Measurements from ENCODE around the gene GPR39.

Gene GPR39

DNA sequence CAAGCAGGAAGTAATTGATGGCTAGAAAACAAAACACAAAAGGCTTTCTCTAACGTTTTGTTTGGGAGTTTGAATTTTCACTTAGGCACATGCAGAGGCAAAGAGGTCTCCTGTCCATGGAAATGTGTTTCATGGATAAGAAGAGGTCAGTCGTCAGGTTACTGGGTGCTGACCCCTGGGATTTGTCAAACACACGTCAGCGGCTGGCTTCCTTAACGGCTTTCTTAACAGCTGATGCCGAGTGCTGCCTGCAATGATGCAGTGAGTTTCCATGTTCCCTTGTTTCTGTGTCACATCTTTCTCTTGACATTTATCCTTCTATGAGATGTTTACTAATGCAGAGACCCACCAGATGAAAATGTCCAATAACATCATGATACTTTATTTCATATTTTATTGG, 31.7 kb downstream of the GPR39 start:
- Histone ChIP-seq H2BK5ac (ENCODE audit: low read depth, low read length, poor library complexity) (no peak overlapping the region), H2BK12ac (ENCODE audit: low read length) (no peak overlapping the region), H4K91ac (ENCODE audit: low read depth, low read length) (no peak overlapping the region), H3K27me3 (ENCODE audit: insufficient read depth, low read length) (no peaks in the 10 kb centered on the region), H3K4me3 (ENCODE audit: low read depth, low read length) (no peak overlapping the region), H3K14ac (ENCODE audit: low read length) (no peak overlapping the region), H3K4me2 (ENCODE audit: low read length) (no peak overlapping the region), H3K4me1 (ENCODE audit: control insufficient read depth in 1 of 2, insufficient read depth in 2 of 2, low read length in 2 of 2) (peaks cover 0 to 4% of the 10 kb centered on the region in 2 experiments), H2BK120ac (ENCODE audit: insufficient read depth, low read length, poor library complexity) (no peak overlapping the region), H2AFZ (ENCODE audit: insufficient read depth, low read length, poor library complexity) (no peak overlapping the region), H3K79me2 (ENCODE audit: control insufficient read depth, insufficient read depth, low read length, poor library complexity) (no peaks in the 10 kb centered on the region), H3K23ac (ENCODE audit: low read length) (no peak overlapping the region), H3K9me3 (ENCODE audit: insufficient read depth, low read depth, low read length) (peaks cover 3% of the 10 kb centered on the region), H3K18ac (ENCODE audit: low read length) (no peak overlapping the region), H3K9ac (ENCODE audit: low read length) (no peak overlapping the region), H4K12ac (ENCODE audit: low read depth, low read length) (no peak overlapping the region), H2AK5ac (ENCODE audit: low read length) (no peak overlapping the region), H3K79me1 (ENCODE audit: low read length) (no peaks in the 10 kb centered on the region), H4K8ac (ENCODE audit: low read depth, low read length) (no peak overlapping the region), H3K36me3 (ENCODE audit: control insufficient read depth in 1 of 2, insufficient read depth in 2 of 2, low read length in 2 of 2) (no peaks in the 10 kb centered on the region), H3K4ac (ENCODE audit: low read depth, low read length) (no peak overlapping the region), H3K27ac (ENCODE audit: low read depth, low read length) (no peak overlapping the region)
- DNase-seq, result no peak
- WGBS (ENCODE audit: extremely low coverage, insufficient coverage, insufficient read length), result no CpG with 5 or more reads among the region's 6 CpGs

DNA sequence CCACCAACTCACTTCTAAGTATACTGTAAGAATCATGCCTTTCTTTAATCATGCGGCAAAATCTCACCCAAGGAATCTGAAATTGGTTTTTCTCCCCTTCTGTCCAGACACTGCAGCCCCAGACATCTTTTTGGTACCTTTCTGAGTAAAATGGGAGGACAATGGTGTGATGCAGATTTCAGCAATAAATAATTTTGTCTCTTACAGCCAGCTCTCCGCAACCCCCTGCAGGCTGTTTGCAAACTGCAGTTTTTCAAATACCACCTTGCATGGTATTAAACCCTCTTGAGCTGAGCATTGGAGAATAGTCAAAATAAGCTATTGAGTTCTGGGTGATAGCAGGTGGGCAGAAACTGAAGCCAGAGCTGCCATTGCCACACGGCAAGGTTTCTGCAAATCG, 32.2 kb downstream of the GPR39 start:
- no CpG with 5 or more reads among the region's 4 CpGs for WGBS (ENCODE audit: extremely low coverage, insufficient coverage, insufficient read length)
- no peak overlapping the region for H4K12ac ChIP-seq (ENCODE audit: low read depth, low read length)

DNA sequence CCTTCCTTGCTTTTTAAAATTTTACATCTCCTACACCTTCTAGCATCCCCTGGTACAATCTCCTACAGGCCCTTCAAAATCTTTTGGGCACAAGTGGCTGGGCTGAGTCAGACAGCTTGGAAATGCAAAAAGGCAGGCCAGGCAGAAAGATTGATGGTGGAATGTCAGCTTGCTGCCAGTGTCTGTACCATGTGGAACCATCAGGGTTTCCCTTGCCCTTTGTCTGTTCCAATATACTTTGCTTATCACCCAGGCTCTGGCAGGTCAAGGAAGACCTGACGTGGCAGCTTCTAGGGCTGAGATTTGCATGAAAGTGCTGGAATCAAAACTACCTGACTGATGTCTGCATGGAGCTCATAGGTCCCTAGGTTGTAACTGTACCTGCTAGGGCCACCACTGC, 33.3 kb downstream of the GPR39 start:
- Histone ChIP-seq H3K23ac (ENCODE audit: low read length) (no peak overlapping the region), H3K79me2 (ENCODE audit: control insufficient read depth, insufficient read depth, low read length, poor library complexity) (no peaks in the 10 kb centered on the region), H2AFZ (ENCODE audit: insufficient read depth, low read length, poor library complexity) (no peak overlapping the region), H3K4ac (ENCODE audit: low read depth, low read length) (no peak overlapping the region), H3K27me3 (ENCODE audit: insufficient read depth, low read length) (no peaks in the 10 kb centered on the region), H2BK12ac (ENCODE audit: low read length) (no peak overlapping the region), H3K14ac (ENCODE audit: low read length) (no peak overlapping the region), H3K9me3 (ENCODE audit: insufficient read depth, low read depth, low read length) (peaks cover 3% of the 10 kb centered on the region), H2BK5ac (ENCODE audit: low read depth, low read length, poor library complexity) (no peak overlapping the region), H3K36me3 (ENCODE audit: control insufficient read depth in 1 of 2, insufficient read depth in 2 of 2, low read length in 2 of 2) (no peaks in the 10 kb centered on the region), H3K27ac (ENCODE audit: low read depth, low read length) (no peak overlapping the region), H3K79me1 (ENCODE audit: low read length) (no peaks in the 10 kb centered on the region), H3K18ac (ENCODE audit: low read length) (no peak overlapping the region), H4K12ac (ENCODE audit: low read depth, low read length) (no peak overlapping the region), H2AK5ac (ENCODE audit: low read length) (no peak overlapping the region), H4K91ac (ENCODE audit: low read depth, low read length) (no peak overlapping the region), H4K8ac (ENCODE audit: low read depth, low read length) (no peak overlapping the region), H3K9ac (ENCODE audit: low read length) (no peak overlapping the region), H2BK120ac (ENCODE audit: insufficient read depth, low read length, poor library complexity) (no peak overlapping the region), H3K4me3 (ENCODE audit: low read depth, low read length) (no peak overlapping the region), H3K4me1 (ENCODE audit: control insufficient read depth in 1 of 2, insufficient read depth in 2 of 2, low read length in 2 of 2) (peaks cover 0 to 4% of the 10 kb centered on the region in 2 experiments), H3K4me2 (ENCODE audit: low read length) (no peak overlapping the region)
- WGBS (ENCODE audit: extremely low coverage, insufficient coverage, insufficient read length), result no CpG with 5 or more reads among the region's 1 CpG
- no peak for DNase-seq

More for the DNA sequence above, 32.2 kb downstream of the GPR39 start:
- H3K14ac ChIP-seq (ENCODE audit: low read length), result no peak overlapping the region
- H3K36me3 ChIP-seq (ENCODE audit: control insufficient read depth in 1 of 2, insufficient read depth in 2 of 2, low read length in 2 of 2), result no peaks in the 10 kb centered on the region
- no peak overlapping the region for H4K8ac ChIP-seq (ENCODE audit: low read depth, low read length)
- H3K4me3 ChIP-seq (ENCODE audit: low read depth, low read length), result no peak overlapping the region
- no peak overlapping the region for H2BK5ac ChIP-seq (ENCODE audit: low read depth, low read length, poor library complexity)
- no peak overlapping the region for H3K27ac ChIP-seq (ENCODE audit: low read depth, low read length)
- no peak overlapping the region for H2AK5ac ChIP-seq (ENCODE audit: low read length)
- H3K4me1 ChIP-seq (ENCODE audit: control insufficient read depth in 1 of 2, insufficient read depth in 2 of 2, low read length in 2 of 2), result peaks cover 0 to 4% of the 10 kb centered on the region in 2 experiments
- H3K79me2 ChIP-seq (ENCODE audit: control insufficient read depth, insufficient read depth, low read length, poor library complexity), result no peaks in the 10 kb centered on the region
- H2AFZ ChIP-seq (ENCODE audit: insufficient read depth, low read length, poor library complexity), result no peak overlapping the region
- no peak overlapping the region for H2BK12ac ChIP-seq (ENCODE audit: low read length)
- no peak overlapping the region for H3K9ac ChIP-seq (ENCODE audit: low read length)
- peak; percentile 11 to 38 for DNase-seq
- H3K4me2 ChIP-seq (ENCODE audit: low read length), result no peak overlapping the region
- no peak overlapping the region for H2BK120ac ChIP-seq (ENCODE audit: insufficient read depth, low read length, poor library complexity)
- H3K9me3 ChIP-seq (ENCODE audit: insufficient read depth, low read depth, low read length), result peaks cover 3% of the 10 kb centered on the region
- H3K23ac ChIP-seq (ENCODE audit: low read length), result no peak overlapping the region
- no peak overlapping the region for H3K18ac ChIP-seq (ENCODE audit: low read length)
- no peak overlapping the region for H3K4ac ChIP-seq (ENCODE audit: low read depth, low read length)
- H3K79me1 ChIP-seq (ENCODE audit: low read length), result no peaks in the 10 kb centered on the region
- no peak overlapping the region for H4K91ac ChIP-seq (ENCODE audit: low read depth, low read length)
- H3K27me3 ChIP-seq (ENCODE audit: insufficient read depth, low read length), result no peaks in the 10 kb centered on the region

- Histone ChIP-seq H4K12ac (ENCODE audit: low read depth, low read length) (no peak overlapping the region), H4K8ac (ENCODE audit: low read depth, low read length) (no peak overlapping the region), H2AFZ (ENCODE audit: insufficient read depth, low read length, poor library complexity) (no peak overlapping the region), H2BK120ac (ENCODE audit: insufficient read depth, low read length, poor library complexity) (no peak overlapping the region), H3K4me3 (ENCODE audit: low read depth, low read length) (peak overlapping the region; percentile 43), H3K36me3 (ENCODE audit: control insufficient read depth in 1 of 2, insufficient read depth in 2 of 2, low read length in 2 of 2) (no peaks in the 10 kb centered on the region), H3K27me3 (ENCODE audit: insufficient read depth, low read length) (no peaks in the 10 kb centered on the region), H2BK12ac (ENCODE audit: low read length) (no peak overlapping the region), H3K4me1 (ENCODE audit: control insufficient read depth in 1 of 2, insufficient read depth in 2 of 2, low read length in 2 of 2) (no peaks in the 10 kb centered on the region), H3K9me3 (ENCODE audit: insufficient read depth, low read depth, low read length) (peaks cover 2% of the 10 kb centered on the region), H3K79me2 (ENCODE audit: control insufficient read depth, insufficient read depth, low read length, poor library complexity) (no peaks in the 10 kb centered on the region), H3K79me1 (ENCODE audit: low read length) (no peaks in the 10 kb centered on the region), H2AK5ac (ENCODE audit: low read length) (no peak overlapping the region), H4K91ac (ENCODE audit: low read depth, low read length) (no peak overlapping the region), H3K14ac (ENCODE audit: low read length) (no peak overlapping the region), H2BK5ac (ENCODE audit: low read depth, low read length, poor library complexity) (no peak overlapping the region), H3K18ac (ENCODE audit: low read length) (no peak overlapping the region), H3K4ac (ENCODE audit: low read depth, low read length) (no peak overlapping the region), H3K23ac (ENCODE audit: low read length) (no peak overlapping the region), H3K27ac (ENCODE audit: low read depth, low read length) (no peak overlapping the region), H3K9ac (ENCODE audit: low read length) (no peak overlapping the region), H3K4me2 (ENCODE audit: low read length) (no peak overlapping the region)
- no CpG with 5 or more reads among the region's 4 CpGs for WGBS (ENCODE audit: extremely low coverage, insufficient coverage, insufficient read length)
- no peak for DNase-seq
These were observed 44.2 kb downstream of the GPR39 start for GRCh38 chr2:132460781-132461180.

Measured in trophoblast cell (in vitro differentiated cells and primary cell).